ENCODE results near the gene TTLL6. TPM values are rescaled to one million over a fixed set of nuclear protein-coding genes. Genes with fewer than 3 reads are reported as not detected.

TTLL6 gene
- total RNA-seq, 1 donor from 2014 or later, result 17.4 TPM

DNA sequence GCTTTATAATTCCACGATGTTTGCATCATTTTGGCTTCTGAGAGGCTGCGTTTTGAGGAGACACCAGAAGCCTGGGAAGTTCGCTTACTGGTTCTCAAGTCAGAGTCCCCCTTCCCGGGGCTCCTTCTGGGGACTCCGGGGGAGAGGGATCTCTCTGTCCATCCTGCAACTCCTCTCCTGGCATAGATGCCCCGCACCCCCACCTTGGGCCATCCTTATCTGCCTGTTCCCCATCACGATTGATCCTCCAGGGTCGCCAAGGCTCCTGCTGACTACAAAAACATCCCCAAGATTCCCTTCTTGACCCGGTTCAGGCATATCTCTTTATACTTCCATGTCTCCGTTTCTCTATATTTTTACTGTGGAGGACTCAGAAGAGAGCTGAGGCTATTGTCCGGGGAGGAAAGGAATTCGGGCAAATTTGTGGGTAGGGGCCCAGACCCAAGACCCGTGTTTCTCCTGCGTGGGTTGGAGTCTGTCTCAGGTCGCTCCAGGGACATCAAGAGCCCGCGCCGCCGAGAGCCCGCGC is 70.0 kb downstream of the TTLL6 start:
- TF ChIP-seq EZH2phosphoT487 (IDR thresholded peaks at IDR 0.05), result no peak
- TF ChIP-seq, protein P1, sequence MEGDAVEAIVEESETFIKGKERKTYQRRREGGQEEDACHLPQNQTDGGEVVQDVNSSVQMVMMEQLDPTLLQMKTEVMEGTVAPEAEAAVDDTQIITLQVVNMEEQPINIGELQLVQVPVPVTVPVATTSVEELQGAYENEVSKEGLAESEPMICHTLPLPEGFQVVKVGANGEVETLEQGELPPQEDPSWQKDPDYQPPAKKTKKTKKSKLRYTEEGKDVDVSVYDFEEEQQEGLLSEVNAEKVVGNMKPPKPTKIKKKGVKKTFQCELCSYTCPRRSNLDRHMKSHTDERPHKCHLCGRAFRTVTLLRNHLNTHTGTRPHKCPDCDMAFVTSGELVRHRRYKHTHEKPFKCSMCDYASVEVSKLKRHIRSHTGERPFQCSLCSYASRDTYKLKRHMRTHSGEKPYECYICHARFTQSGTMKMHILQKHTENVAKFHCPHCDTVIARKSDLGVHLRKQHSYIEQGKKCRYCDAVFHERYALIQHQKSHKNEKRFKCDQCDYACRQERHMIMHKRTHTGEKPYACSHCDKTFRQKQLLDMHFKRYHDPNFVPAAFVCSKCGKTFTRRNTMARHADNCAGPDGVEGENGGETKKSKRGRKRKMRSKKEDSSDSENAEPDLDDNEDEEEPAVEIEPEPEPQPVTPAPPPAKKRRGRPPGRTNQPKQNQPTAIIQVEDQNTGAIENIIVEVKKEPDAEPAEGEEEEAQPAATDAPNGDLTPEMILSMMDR (IDR thresholded peaks at IDR 0.05), result no peak
- no peak for TF ChIP-seq EZH2 (IDR thresholded peaks at IDR 0.05)
- Histone ChIP-seq H3K36me3 (no peaks in the 10 kb centered on the region), H3K4me2 (no peak overlapping the region), H3K79me2 (ENCODE audit: low read depth) (no peaks in the 10 kb centered on the region), H4K20me1 (ENCODE audit: low read depth) (peaks cover 94% of the 10 kb centered on the region), H3K9me3 (ENCODE audit: low read depth) (no peaks in the 10 kb centered on the region), H3K4me1 (no peaks in the 10 kb centered on the region), H2AFZ (replicated peaks) (no peak overlapping the region), H3F3A (ENCODE audit: low read depth) (no peaks in the 10 kb centered on the region), H3K4me3 (no peak overlapping the region), H3K9ac (no peak overlapping the region), H3K27me3 (peaks cover 100% of the 10 kb centered on the region), H3K27ac (no peak overlapping the region)
- DNase-seq (ENCODE audit: low spot score), result no peak
- Mint-ChIP-seq H3K27me3 (ENCODE audit: insufficient read depth, low read depth) (peaks cover 92% of the 10 kb centered on the region), H3K4me3 (peak overlapping the region; percentile 5), H3K27ac (no peak overlapping the region), H3K9me3 (peaks cover 10% of the 10 kb centered on the region), H3K4me1 (no peaks in the 10 kb centered on the region), H3K36me3 (no peaks in the 10 kb centered on the region)

DNA sequence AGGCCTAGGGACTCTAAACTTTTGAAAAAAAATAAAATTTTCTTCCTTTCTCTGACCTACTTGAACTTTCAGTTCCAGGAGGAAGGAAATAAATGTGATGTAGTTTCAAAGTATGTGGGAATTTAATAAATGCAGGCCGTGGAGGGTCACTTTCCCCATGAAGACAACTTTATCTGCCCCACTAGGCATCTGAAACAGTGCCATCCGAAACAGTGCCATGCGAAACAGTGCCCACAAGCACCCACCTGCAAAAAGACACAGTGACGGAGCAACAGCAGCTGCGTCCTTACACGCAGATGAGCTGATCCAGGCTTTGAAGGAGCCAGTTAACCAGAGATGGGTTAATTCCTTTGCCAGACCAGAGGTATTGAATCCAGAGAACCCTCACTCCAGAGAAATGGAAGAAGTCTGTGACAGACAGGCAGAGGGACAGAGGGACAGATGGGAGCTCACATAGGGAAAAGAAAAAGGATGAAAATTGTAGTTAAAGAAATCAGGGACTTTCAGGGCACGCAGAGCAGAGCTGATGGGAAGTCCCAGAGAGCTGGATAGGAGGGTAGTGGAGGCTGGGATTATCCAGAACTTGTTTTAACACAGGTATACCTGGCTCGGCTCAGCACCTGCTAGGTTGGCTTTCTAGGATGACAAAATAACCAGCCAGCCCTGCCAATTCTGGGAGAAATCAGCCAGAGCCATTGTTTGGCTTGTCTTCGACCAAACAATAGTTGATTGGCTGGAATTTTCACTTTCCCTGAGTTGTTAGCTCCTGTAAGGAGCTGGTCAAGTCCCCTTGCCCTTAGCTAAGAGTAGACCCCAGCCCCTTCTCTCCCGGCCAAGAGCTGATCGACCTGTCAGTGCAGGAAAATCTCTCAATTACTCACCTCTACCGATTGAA is 71.4 kb downstream of the TTLL6 start:
- Mint-ChIP-seq H3K9me3 (peaks cover 10% of the 10 kb centered on the region), H3K27ac (no peak overlapping the region), H3K4me1 (no peaks in the 10 kb centered on the region), H3K4me3 (peak overlapping the region; percentile 33), H3K36me3 (no peaks in the 10 kb centered on the region), H3K27me3 (ENCODE audit: insufficient read depth, low read depth) (peaks cover 93% of the 10 kb centered on the region)
- TF ChIP-seq, protein P1 (IDR thresholded peaks at IDR 0.05), result no peak
- TF ChIP-seq EZH2phosphoT487 (IDR thresholded peaks at IDR 0.05) (peak; percentile 20), EZH2 (IDR thresholded peaks at IDR 0.05) (peak; percentile 29)
- no peak overlapping the region for H3K4me2 ChIP-seq
- no peak overlapping the region for H3K27ac ChIP-seq
- no peaks in the 10 kb centered on the region for H3K79me2 ChIP-seq (ENCODE audit: low read depth)
- H3K9me3 ChIP-seq (ENCODE audit: low read depth), result no peaks in the 10 kb centered on the region
- peaks cover 100% of the 10 kb centered on the region for H3K27me3 ChIP-seq
- H3K4me3 ChIP-seq, result no peak overlapping the region
- H3K4me1 ChIP-seq, result no peaks in the 10 kb centered on the region
- no peaks in the 10 kb centered on the region for H3F3A ChIP-seq (ENCODE audit: low read depth)
- DNase-seq (ENCODE audit: low spot score), result peak; percentile 35
- H3K9ac ChIP-seq, result no peak overlapping the region
- H4K20me1 ChIP-seq (ENCODE audit: low read depth), result peaks cover 84% of the 10 kb centered on the region
- H3K36me3 ChIP-seq, result no peaks in the 10 kb centered on the region
- H2AFZ ChIP-seq (replicated peaks), result no peak overlapping the region

DNA sequence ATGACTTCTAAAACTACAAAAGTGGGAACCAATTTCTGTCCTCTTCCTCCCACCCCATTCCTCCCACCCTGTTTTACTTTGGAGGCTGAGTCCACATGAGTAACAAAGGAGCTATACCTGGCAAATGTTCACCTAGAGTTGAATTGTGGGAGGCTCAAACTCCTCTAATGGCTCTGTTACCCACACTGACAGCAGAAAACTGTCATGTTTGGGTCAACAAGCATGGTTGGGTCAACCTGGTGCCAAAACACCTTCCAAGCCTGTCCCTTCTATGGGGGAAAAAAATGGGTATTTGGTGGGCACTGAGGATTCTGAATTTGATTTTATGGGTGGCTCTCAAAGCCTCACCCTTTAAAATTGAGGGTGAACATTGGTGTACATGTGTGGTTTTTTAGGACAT is 76.5 kb downstream of the TTLL6 start:
- Histone ChIP-seq H3K36me3 (no peaks in the 10 kb centered on the region), H3K4me3 (no peak overlapping the region), H3K9ac (no peak overlapping the region), H3F3A (ENCODE audit: low read depth) (no peaks in the 10 kb centered on the region), H3K27ac (no peak overlapping the region), H3K4me1 (no peaks in the 10 kb centered on the region), H4K20me1 (ENCODE audit: low read depth) (peaks cover 56% of the 10 kb centered on the region), H2AFZ (replicated peaks) (no peak overlapping the region), H3K9me3 (ENCODE audit: low read depth) (no peaks in the 10 kb centered on the region), H3K27me3 (peaks cover 100% of the 10 kb centered on the region), H3K79me2 (ENCODE audit: low read depth) (no peaks in the 10 kb centered on the region), H3K4me2 (no peak overlapping the region)
- no peak for TF ChIP-seq EZH2phosphoT487 (IDR thresholded peaks at IDR 0.05)
- TF ChIP-seq EZH2 (IDR thresholded peaks at IDR 0.05), result no peak
- TF ChIP-seq, protein P1 (IDR thresholded peaks at IDR 0.05), result no peak
- H3K4me1 Mint-ChIP-seq, result no peaks in the 10 kb centered on the region
- peaks cover 9% of the 10 kb centered on the region for H3K9me3 Mint-ChIP-seq
- peaks cover 95% of the 10 kb centered on the region for H3K27me3 Mint-ChIP-seq (ENCODE audit: insufficient read depth, low read depth)
- H3K4me3 Mint-ChIP-seq, result no peak overlapping the region
- no peak for DNase-seq (ENCODE audit: low spot score)
- H3K36me3 Mint-ChIP-seq, result no peaks in the 10 kb centered on the region
- no peak overlapping the region for H3K27ac Mint-ChIP-seq
